ENCODE data around the gene NFU1.
"Not testable (repeated sequence)": the region's sequence is repeated elsewhere in the genome, so short reads cannot be mapped to it uniquely, and the experiment has no call there.

The NFU1 gene

GRCh38 chr2:69450735-69451416 is 13.6 kb upstream of the NFU1 start:
- DNase-seq (ENCODE audit: low read depth in 2 of 2), result no peak

DNA sequence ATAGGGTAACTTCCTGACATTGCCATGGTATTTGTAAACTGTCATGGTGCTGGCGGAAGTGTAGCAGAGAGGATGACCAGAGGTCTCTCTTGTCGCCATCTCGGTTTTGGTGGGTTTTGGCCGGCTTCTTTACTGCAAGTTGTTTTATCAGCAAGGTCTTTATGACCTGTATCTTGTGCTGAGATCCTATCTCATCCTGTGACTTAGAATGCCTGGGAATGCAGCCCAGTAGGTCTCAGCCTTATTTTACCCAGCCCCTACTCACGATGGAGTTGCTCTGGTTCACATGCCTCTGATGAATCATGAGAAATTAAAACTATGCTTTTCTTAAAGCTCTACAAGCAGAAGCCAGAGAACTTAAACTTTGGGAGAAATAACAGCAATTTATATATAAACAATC is 12.7 kb upstream of the NFU1 start:
- DNase-seq (ENCODE audit: low read depth in 2 of 2), result no peak

DNA sequence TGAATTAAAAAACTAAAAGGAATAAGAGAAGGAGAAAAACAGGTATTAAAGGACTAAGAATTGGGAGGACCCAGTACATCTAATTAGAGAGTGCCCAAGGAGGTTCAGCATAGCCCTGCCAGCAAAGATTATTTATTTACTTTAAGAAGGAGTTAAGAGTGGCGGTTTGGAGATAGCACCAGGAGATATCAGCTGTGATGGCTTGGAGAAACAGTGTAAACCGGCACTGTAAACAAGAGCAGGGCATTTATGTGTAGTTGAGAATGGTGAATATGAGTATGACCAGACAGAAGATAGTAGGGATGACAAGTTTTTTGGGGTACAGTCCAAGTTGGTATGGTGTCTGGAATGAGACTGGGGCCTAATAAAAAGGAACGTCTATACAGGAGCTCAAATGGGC is 6.4 kb upstream of the NFU1 start:
- DNase-seq (ENCODE audit: low read depth in 2 of 2), result not testable (repeated sequence)

DNA sequence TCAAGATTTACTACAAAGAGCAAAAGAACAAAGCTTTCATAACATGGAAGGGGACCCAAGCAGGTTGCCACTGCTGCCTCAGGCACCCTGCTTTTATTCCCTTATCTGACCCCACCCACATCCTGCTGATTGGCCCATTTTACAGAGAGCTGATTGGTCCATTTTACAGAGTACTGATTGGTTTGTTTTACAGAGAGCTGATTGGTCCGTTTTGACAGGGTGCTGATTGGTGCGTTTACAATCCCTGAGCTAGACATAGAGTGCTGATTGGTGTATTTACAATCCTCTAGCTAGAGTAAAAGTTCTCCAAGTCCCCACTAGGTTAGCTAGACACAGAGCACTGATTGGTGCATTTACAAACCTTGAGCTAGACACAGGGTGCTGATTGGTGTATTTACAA is 2.3 kb upstream of the NFU1 start:
- not testable (repeated sequence) for DNase-seq (ENCODE audit: low read depth in 2 of 2)

GRCh38 chr2:69438580-69438979 is 1.3 kb upstream of the NFU1 start:
- DNase-seq (ENCODE audit: low read depth in 2 of 2), result no peak

DNA sequence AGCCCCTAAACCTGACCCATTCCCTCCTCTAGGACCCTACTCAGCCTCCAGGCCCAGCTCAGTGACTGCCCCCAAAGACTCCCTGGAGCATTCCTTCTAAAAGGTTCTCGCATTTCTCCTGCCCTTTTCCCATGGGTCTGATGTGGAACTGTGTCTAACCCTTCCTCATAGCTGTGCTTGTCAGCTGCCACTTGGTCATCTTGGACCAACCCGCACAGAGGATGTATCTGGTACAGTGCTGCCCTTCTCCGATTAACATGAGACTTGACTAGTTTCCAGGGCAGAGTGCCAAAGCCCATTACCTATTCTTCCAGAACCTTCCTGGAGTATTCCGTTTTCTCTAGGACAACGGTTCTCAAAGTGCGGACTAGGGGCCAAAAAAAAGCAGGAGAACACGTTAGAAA is 518 bp upstream of the NFU1 start:
- no peak for DNase-seq (ENCODE audit: low read depth in 2 of 2)

DNA sequence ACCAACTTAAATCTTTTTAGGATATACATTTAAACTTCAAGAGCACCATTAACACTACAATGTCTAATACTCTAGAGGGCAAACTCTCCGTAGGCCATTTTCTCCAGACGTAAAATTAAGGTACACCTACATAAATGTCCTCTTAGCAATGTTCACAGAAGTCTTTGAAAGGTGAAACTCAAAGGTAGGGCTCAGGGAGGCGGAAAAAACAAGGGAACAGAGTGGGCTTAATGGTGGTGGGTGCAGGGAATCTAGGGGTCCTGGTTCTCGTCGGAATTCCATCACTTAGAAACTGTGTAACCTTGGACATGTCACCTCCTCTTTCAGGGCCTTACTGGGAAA is 668 bp downstream of the NFU1 start:
- DNase-seq (ENCODE audit: low read depth in 2 of 2), result no peak

DNA sequence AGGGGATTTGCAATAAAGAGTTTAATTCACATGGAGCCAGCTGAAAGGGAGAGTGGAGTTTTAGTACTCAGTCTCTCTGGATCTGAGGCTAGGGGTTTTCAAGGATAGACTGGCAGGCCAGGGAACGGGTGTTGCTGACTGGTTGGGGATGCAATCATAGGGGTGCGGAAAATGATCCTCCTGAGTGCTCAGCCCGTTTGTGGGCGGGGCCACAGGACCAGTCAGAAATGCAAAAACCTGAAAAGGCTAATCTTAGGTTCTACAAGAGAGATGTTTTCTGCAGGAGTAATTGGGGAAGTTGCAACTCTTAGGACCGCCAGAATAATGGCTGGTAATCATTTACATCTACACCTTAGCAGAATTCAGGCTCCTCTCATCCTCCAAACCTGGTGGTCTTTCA is 2.5 kb downstream of the NFU1 start:
- no peak for DNase-seq (ENCODE audit: low read depth in 2 of 2)

- no peak for DNase-seq (ENCODE audit: low read depth in 2 of 2)
Measured at GRCh38 chr2:69429491-69430183, 7.6 kb downstream of the NFU1 start.

GRCh38 chr2:69428981-69429380 is 8.3 kb downstream of the NFU1 start:
- DNase-seq (ENCODE audit: low read depth in 2 of 2), result no peak

GRCh38 chr2:69424419-69424818 is 12.8 kb downstream of the NFU1 start:
- DNase-seq (ENCODE audit: low read depth in 2 of 2), result no peak

DNA sequence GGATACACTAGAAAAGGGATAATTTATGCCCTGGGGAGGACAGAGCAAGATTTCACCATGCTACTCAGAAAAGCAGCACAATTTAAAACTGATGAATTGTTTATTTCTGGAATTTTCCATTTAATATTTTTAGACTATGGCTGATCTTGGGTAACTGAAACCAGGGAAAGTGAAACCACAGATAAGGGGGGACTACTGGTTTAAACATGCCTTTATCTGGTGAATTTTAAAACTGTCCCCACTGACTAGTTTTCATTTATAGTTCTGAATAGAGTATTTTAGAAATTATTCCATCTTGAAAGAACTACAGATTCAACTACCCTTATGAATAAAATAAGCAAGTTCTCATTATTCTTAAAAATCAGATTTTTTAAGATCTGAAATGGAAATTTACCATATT is 15.0 kb downstream of the NFU1 start:
- no peak for DNase-seq (ENCODE audit: low read depth in 2 of 2)

GRCh38 chr2:69419111-69419510 is 18.1 kb downstream of the NFU1 start:
- DNase-seq (ENCODE audit: low read depth in 2 of 2), result not testable (repeated sequence)

- no peak for DNase-seq (ENCODE audit: low read depth in 2 of 2)
Measured at GRCh38 chr2:69416147-69416546, 21.1 kb downstream of the NFU1 start.

- no peak for DNase-seq (ENCODE audit: low read depth in 2 of 2)
Measured at GRCh38 chr2:69411120-69411519, 26.1 kb downstream of the NFU1 start.

DNA sequence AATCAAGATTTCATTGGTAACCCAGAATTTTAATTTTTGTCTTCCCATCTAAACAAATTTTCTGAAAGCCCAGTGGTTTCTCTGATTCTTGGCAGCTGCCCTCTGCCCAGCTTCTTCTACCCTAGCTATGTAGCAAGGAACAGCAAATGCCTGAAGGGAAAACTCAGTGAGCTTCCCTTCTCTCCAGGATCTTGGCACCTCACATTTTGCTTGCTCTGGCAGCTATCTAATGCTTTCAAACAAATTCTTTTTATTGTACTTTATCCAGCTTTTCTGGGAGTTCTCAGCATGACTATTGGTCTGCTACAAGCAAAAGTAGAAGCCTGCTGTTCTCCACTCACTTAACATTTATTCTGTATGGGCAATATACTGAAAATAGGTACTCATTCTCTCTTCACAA is 31.9 kb downstream of the NFU1 start:
- DNase-seq (ENCODE audit: low read depth in 2 of 2), result no peak

DNA sequence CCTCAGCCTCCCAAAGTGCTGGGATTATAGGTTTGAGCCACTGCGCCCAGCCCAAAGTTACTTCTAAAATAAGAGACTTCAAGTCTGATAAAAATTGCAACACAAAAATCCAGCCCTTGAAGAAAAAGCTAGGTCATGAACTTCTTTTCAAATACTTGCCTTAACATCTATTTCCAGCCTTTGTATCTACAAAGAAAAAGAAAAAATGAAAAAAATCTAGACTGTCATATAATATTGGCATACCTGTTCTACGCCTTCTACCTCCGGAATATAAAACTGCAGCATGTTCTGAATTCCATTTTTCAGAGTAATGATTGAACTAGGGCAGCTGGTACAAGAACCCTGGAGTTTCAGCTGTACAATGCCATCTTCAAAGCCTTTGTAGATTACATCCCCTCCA is 37.1 kb downstream of the NFU1 start:
- no peak for DNase-seq (ENCODE audit: low read depth in 2 of 2)

DNA sequence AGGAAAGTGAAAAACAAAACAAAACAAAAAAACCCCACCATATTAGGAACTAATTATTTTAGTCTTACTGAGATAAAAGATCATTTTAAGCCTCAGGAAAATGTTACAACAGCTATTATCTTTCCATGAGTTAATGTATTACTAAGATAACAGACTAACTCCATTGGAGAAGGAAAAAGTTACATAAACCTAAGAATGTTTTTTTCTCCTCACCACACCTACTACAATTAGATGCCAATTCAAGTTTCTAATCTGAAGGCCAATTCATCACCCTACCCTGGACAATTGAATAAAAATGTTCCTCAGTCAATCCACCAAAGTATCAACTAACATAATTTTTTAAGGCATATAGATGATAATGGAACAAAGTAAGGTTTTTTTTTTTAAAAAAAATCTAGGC is 40.0 kb downstream of the NFU1 start:
- DNase-seq (ENCODE audit: low read depth in 2 of 2), result no peak

GRCh38 chr2:69395866-69396265 is 41.4 kb downstream of the NFU1 start:
- no peak for DNase-seq (ENCODE audit: low read depth in 2 of 2)

GRCh38 chr2:69393963-69394362 is 43.3 kb downstream of the NFU1 start:
- DNase-seq (ENCODE audit: low read depth in 2 of 2), result no peak

DNA sequence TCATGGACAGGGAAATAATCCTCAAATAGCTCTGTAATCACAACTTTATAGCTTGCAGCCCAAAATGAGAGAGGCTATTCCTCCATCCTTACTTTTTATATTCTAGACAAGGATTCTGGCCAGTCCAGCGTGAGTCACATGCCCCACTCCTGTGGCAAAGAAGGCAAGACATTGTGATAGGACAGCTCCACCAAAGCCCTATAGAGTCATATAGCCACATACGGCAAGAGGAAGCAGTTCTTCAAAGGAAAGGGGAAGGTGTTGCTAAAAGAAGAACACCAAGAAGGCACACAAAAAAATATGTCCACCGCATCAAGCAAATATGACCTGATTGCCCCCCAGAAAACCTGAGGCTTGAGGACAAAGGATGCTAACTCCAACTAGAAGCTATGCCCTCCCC is 46.8 kb downstream of the NFU1 start:
- no peak for DNase-seq (ENCODE audit: low read depth in 2 of 2)

GRCh38 chr2:69390001-69390400 is 47.2 kb downstream of the NFU1 start:
- no peak for DNase-seq (ENCODE audit: low read depth in 2 of 2)

GRCh38 chr2:69389271-69389670 is 48.0 kb downstream of the NFU1 start:
- no peak for DNase-seq (ENCODE audit: low read depth in 2 of 2)

All from stimulated activated CD4-positive, alpha-beta T cell treated with anti-CD3 and anti-CD28 coated beads, Interleukin-4, amount 100 ng/mL, for 48 hours (primary cell).